H1 (cell line): Measurements from ENCODE around the gene AP1M1. TPM values are rescaled to one million over a fixed set of nuclear protein-coding genes. Genes with fewer than 3 reads are reported as not detected.

Experiments used
- CTCF ChIA-PET: fragments of 300-600 bp; sonication (Branson Sonifier 250); formaldehyde crosslinking; loops from one replicate; lab custom pipeline; 2021; ENCODE audit not compliant: partially characterized antibody; lab: Charles Lee
- POLR2A ChIA-PET: fragments of 300-600 bp; sonication (Branson Sonifier 250); formaldehyde crosslinking; loops from one replicate; lab custom pipeline; 2021; ENCODE audit warnings: inconsistent platforms; ENCODE audit not compliant: partially characterized antibody; lab: Charles Lee
- DNase-seq, 2 experiments: peaks; one replicate each; pipeline versions ENCODE4 v3.0.0 to v3.0.0-alpha.2; 2010 to 2022; ENCODE audit warnings: low spot score in 2 of 2, low read depth in 1 of 2, mixed read lengths in 1 of 2
- FAIRE-seq: peaks from 2 replicates; lab custom pipeline; 2011; peaks lifted over from hg19 to GRCh38; lab: Jason Lieb, UNC
- H2AFZ ChIP-seq: 2 replicates; pipeline ENCODE4 v1.8.1; 2012; ENCODE audit warnings: low read length, inconsistent platforms
- H2AK5ac ChIP-seq: 2 replicates; pipeline ENCODE4 v1.6.1; 2013; ENCODE audit warnings: low read depth, low read length
- H2BK120ac ChIP-seq: replicated peaks from 2 replicates; pipeline ENCODE3; 2013; ENCODE audit warnings: low read depth, low read length, inconsistent platforms
- H2BK12ac ChIP-seq: 2 replicates; pipeline ENCODE4 v1.6.1; 2013; ENCODE audit warnings: low read depth, low read length
- H2BK15ac ChIP-seq: 2 replicates; pipeline ENCODE4 v1.6.1; 2013; ENCODE audit warnings: low read length
- H2BK20ac ChIP-seq: 2 replicates; pipeline ENCODE4 v1.6.1; 2013; ENCODE audit warnings: low read length
- H2BK5ac ChIP-seq: 2 replicates; pipeline ENCODE4 v1.6.1; 2013; ENCODE audit warnings: low read depth, low read length
- H3K14ac ChIP-seq: 2 replicates; pipeline ENCODE4 v1.6.1; 2013; ENCODE audit warnings: inconsistent platforms; ENCODE audit not compliant: insufficient read length
- H3K18ac ChIP-seq: 2 replicates; pipeline ENCODE4 v1.6.1; 2013; ENCODE audit warnings: low read length; ENCODE audit errors: extremely low read depth
- H3K23ac ChIP-seq: 2 replicates; pipeline ENCODE4 v1.6.1; 2013; ENCODE audit warnings: inconsistent platforms; ENCODE audit not compliant: insufficient read length
- H3K23me2 ChIP-seq: 2 replicates; pipeline ENCODE4 v1.6.1; 2013; ENCODE audit warnings: low read depth, low read length
- H3K27ac ChIP-seq: 2 replicates; pipeline ENCODE4 v1.6.1; 2011; ENCODE audit warnings: low read depth, low read length, inconsistent platforms
- H3K27me3 ChIP-seq, 4 experiments: replicated peaks in 1 of 4; 1 replicate in 1 of 4; 2 replicates in 3 of 4; pipeline versions ENCODE4 v1.6.1 to v1.8.1; 2011 to 2013; ENCODE audit warnings: low read length in 3 of 4, mild to moderate bottlenecking in 3 of 4, inconsistent platforms in 2 of 4, mixed read lengths in 2 of 4, moderate library complexity in 1 of 4; ENCODE audit not compliant: control insufficient read depth in 3 of 4, insufficient read depth in 3 of 4; ENCODE audit errors: extremely low read depth in 1 of 4
- H3K36me3 ChIP-seq, 4 experiments: 2 replicates each; pipeline versions ENCODE4 v1.6.1 to v1.8.1; 2011 to 2013; ENCODE audit warnings: mild to moderate bottlenecking in 4 of 4, low read length in 3 of 4, moderate library complexity in 2 of 4, control low read depth in 1 of 4, inconsistent platforms in 1 of 4; ENCODE audit not compliant: insufficient read depth in 4 of 4, control insufficient read depth in 2 of 4
- H3K4ac ChIP-seq: replicated peaks from 2 replicates; pipeline ENCODE3; 2013; ENCODE audit warnings: low read length, low read depth, mixed read lengths, inconsistent platforms; ENCODE audit not compliant: insufficient read length
- H3K4me1 ChIP-seq, 4 experiments: replicated peaks in 1 of 4; 1 replicate in 1 of 4; 2 replicates in 3 of 4; pipeline versions ENCODE4 v1.6.1 to v1.8.1; 2011 to 2013; ENCODE audit warnings: low read length in 3 of 4, inconsistent platforms in 2 of 4, mixed read lengths in 1 of 4; ENCODE audit not compliant: insufficient read depth in 4 of 4, control insufficient read depth in 3 of 4
- H3K4me2 ChIP-seq, 2 experiments: 2 replicates each; pipeline versions ENCODE4 v1.6.1 to v1.8.1; 2011 to 2013; ENCODE audit warnings: low read depth in 2 of 2, low read length in 2 of 2, control low read depth in 1 of 2, inconsistent platforms in 1 of 2, mild to moderate bottlenecking in 1 of 2; ENCODE audit not compliant: insufficient read depth in 1 of 2
- H3K4me3 ChIP-seq, 4 experiments: fragments of 200-600, 300-600 bp in 1 of 4; sonication (generic), shearing (Covaris generic), sonication (Bioruptor Twin) in 1 of 4; 2 replicates each; pipeline versions ENCODE4 v1.5.1 to v1.8.1; 2011 to 2016; ENCODE audit warnings: low read length in 4 of 4, low read depth in 3 of 4, control low read depth in 2 of 4, inconsistent platforms in 2 of 4, mild to moderate bottlenecking in 2 of 4, mixed read lengths in 1 of 4, moderate library complexity in 1 of 4; ENCODE audit not compliant: insufficient read depth in 2 of 4; ENCODE audit errors: extremely low read depth in 1 of 4
- H3K56ac ChIP-seq: replicated peaks from 2 replicates; pipeline ENCODE3; 2013; ENCODE audit warnings: low read depth, mild to moderate bottlenecking, mixed read lengths, low read length, inconsistent platforms; ENCODE audit not compliant: insufficient read length
- H3K79me1 ChIP-seq: 2 replicates; pipeline ENCODE4 v1.6.1; 2013; ENCODE audit warnings: low read depth, low read length, control low read depth
- H3K79me2 ChIP-seq, 2 experiments: 2 replicates each; pipeline versions ENCODE4 v1.6.1 to v1.8.1; 2012 to 2013; ENCODE audit warnings: low read length in 2 of 2, mild to moderate bottlenecking in 2 of 2, inconsistent platforms in 1 of 2; ENCODE audit not compliant: insufficient read depth in 2 of 2, control insufficient read depth in 1 of 2
- H3K9ac ChIP-seq, 4 experiments: replicated peaks in 1 of 4; 1 replicate in 1 of 4; 2 replicates in 3 of 4; pipeline versions ENCODE4 v1.6.1 to v1.8.1; 2011 to 2013; ENCODE audit warnings: low read depth in 3 of 4, low read length in 3 of 4, control low read depth in 2 of 4, mild to moderate bottlenecking in 2 of 4, moderate library complexity in 2 of 4, inconsistent platforms in 1 of 4; ENCODE audit errors: extremely low read depth in 1 of 4
- H3K9me3 ChIP-seq, 2 experiments: 2 replicates each; pipeline versions ENCODE4 v1.6.1 to v1.8.1; 2012 to 2013; ENCODE audit warnings: mild to moderate bottlenecking in 2 of 2, moderate library complexity in 2 of 2, control low read depth in 1 of 2, inconsistent platforms in 1 of 2, low read depth in 1 of 2, low read length in 1 of 2, mixed read lengths in 1 of 2; ENCODE audit not compliant: insufficient read depth in 2 of 2
- H4K20me1 ChIP-seq, 2 experiments: replicated peaks in 1 of 2; 2 replicates each; pipeline versions ENCODE3 to v1.8.1; 2011 to 2013; ENCODE audit warnings: inconsistent platforms in 2 of 2, low read length in 2 of 2, mild to moderate bottlenecking in 1 of 2; ENCODE audit not compliant: insufficient read depth in 2 of 2, control insufficient read depth in 1 of 2
- H4K5ac ChIP-seq: 2 replicates; pipeline ENCODE4 v1.6.1; 2013; ENCODE audit warnings: low read length, low read depth, mixed read lengths, inconsistent platforms; ENCODE audit not compliant: insufficient read length
- H4K8ac ChIP-seq: 2 replicates; pipeline ENCODE4 v1.8.0; 2013; ENCODE audit warnings: mild to moderate bottlenecking, moderate library complexity, low read length, inconsistent platforms; ENCODE audit not compliant: insufficient read depth; ENCODE audit errors: extremely low read depth
- H4K91ac ChIP-seq: replicated peaks from 2 replicates; pipeline ENCODE3; 2013; ENCODE audit warnings: low read length, mixed read lengths, inconsistent platforms; ENCODE audit not compliant: insufficient read length
- EGR1 ChIP-seq: IDR thresholded peaks from 2 replicates; pipeline ENCODE4 v1.6.1; 2011; ENCODE audit warnings: low read depth, low read length, borderline replicate concordance
- EP300 ChIP-seq, 2 experiments: IDR thresholded peaks; 1 replicate in 1 of 2; 2 replicates in 1 of 2; pipeline ENCODE4 v1.6.1; 2011 to 2012; ENCODE audit warnings: low read depth in 2 of 2, low read length in 2 of 2, mild to moderate bottlenecking in 2 of 2, borderline replicate concordance in 1 of 2, inconsistent platforms in 1 of 2, moderate library complexity in 1 of 2
- HDAC6 ChIP-seq: IDR thresholded peaks from one replicate; pipeline ENCODE4 v1.7.1; 2012; ENCODE audit warnings: low read depth, mild to moderate bottlenecking, inconsistent platforms, low read length, moderate library complexity
- KDM1A ChIP-seq: fragments of 200-600, 300-600 bp; sonication (generic); IDR thresholded peaks from 2 replicates; pipeline ENCODE4 v1.7.1; 2016; ENCODE audit warnings: mild to moderate bottlenecking, low read length, borderline replicate concordance
- KDM5A ChIP-seq: fragments of 200-600 bp; IDR thresholded peaks from 2 replicates; pipeline ENCODE4 v1.7.1; 2012; ENCODE audit warnings: mild to moderate bottlenecking, low read length, inconsistent platforms, mixed read lengths
- POU5F1 ChIP-seq: IDR thresholded peaks from 2 replicates; pipeline ENCODE4 v1.6.1; 2011; ENCODE audit warnings: low read depth, mild to moderate bottlenecking, low read length, moderate library complexity
- RAD21 ChIP-seq, 2 experiments: IDR thresholded peaks in 1 of 2; conservative IDR thresholded peaks in 1 of 2; 2 replicates each; pipeline ENCODE4 v1.6.1; 2011; ENCODE audit warnings: low read depth in 2 of 2, low read length in 2 of 2, improper control_type of control experiment in 1 of 2, inconsistent platforms in 1 of 2, mild to moderate bottlenecking in 1 of 2, moderate library complexity in 1 of 2
- RFX5 ChIP-seq: IDR thresholded peaks from 2 replicates; pipeline ENCODE4 v1.6.1; 2011; ENCODE audit warnings: low read depth, low read length, improper control_type of control experiment, borderline replicate concordance
- SRF ChIP-seq: IDR thresholded peaks from 2 replicates; pipeline ENCODE4 v1.6.1; 2011; ENCODE audit warnings: mild to moderate bottlenecking, low read depth, low read length, moderate library complexity
- WGBS, 2 experiments: shearing (Covaris generic) in 1 of 2; methylation state at CpG; one replicate each; pipeline versions ENCODE4 v1.1.6 to v1.1.7; 2013 to 2015; ENCODE audit warnings: low lambda C conversion rate in 2 of 2, mixed read lengths in 2 of 2, inconsistent platforms in 1 of 2, low coverage in 1 of 2, missing lambda C conversion rate in 1 of 2; ENCODE audit not compliant: insufficient replicate concordance in 2 of 2, insufficient coverage in 1 of 2, insufficient read length in 1 of 2; ENCODE audit errors: extremely low coverage in 1 of 2, missing lambda C conversion rate in 1 of 2; 5-methylcytosine and 5-hydroxymethylcytosine counted together
- polyA plus RNA-seq, 7 experiments: library from polyadenylated mRNA; depleted of rRNA in 3 of 7; stranded (reverse) in 5 of 7; unstranded in 2 of 7; fragments of >200 nt in 5 of 7; fragments of 200-250 nt in 2 of 7; gene quantifications; 1 replicate in 5 of 7; 2 replicates in 1 of 7; 4 replicates in 1 of 7; pipeline versions ENCODE4 v1.2.1 to v1.2.3, GENCODE V29; 2011 to 2013; ENCODE audit warnings: missing spikeins in 2 of 7, mixed read lengths in 2 of 7
- total RNA-seq: library from RNA; stranded (reverse); fragmentation: NEBNext Ultra II Directional; extraction: Animal tissue kit (Norgen Biotek cat#: 25700); gene quantifications from 2 replicates; pipeline ENCODE4 v1.2.1, GENCODE V29; 2021

Gene AP1M1
- total and polyA plus RNA-seq, 2 of the 8 experiments (the other 6 are each of a cell fraction or from before 2014, with no cell fraction given): 30.9 to 37.5 TPM

GRCh38 chr19:16260160-16260811 is 62.6 kb downstream of the AP1M1 start:
- H3K18ac ChIP-seq: no peak overlapping the region
- H2BK5ac ChIP-seq: no peak overlapping the region
- no peak overlapping the region for H2AK5ac ChIP-seq
- H4K5ac ChIP-seq: no peak overlapping the region
- H3K4me1 ChIP-seq: no peaks in the 10 kb centered on the region; a peak in 1 of 7 replicates
- H3K9ac ChIP-seq: no peak overlapping the region
- no peak overlapping the region for H2BK12ac ChIP-seq
- H4K91ac ChIP-seq: no peak overlapping the region
- no peaks in the 10 kb centered on the region for H3K36me3 ChIP-seq
- H3K4me2 ChIP-seq: no peak overlapping the region
- ChIA-PET POLR2A (interaction anchor here (1.2 kb wide), 1 partner anchor 79 kb away, joined by 4 read pairs; no protein-coding TSS in a partner anchor), CTCF (interaction anchor here (0.6 to 1.5 kb wide), 2 partner anchors 11 to 834 kb away, joined by 3 to 4 read pairs; no protein-coding TSS in a partner anchor)
- no peaks in the 10 kb centered on the region for H3K79me1 ChIP-seq
- 92% methylated on average over 4 of the region's 4 CpGs; no CpG with 5 or more reads in 1 of the 2 experiments for WGBS, 2 experiments
- no peak overlapping the region for H3K23ac ChIP-seq
- no peak overlapping the region for H3K14ac ChIP-seq
- H3K79me2 ChIP-seq: no peaks in the 10 kb centered on the region
- no peak overlapping the region for H3K4ac ChIP-seq
- no peak overlapping the region for H3K56ac ChIP-seq
- no peak overlapping the region for H3K27ac ChIP-seq
- H3K9me3 ChIP-seq: no peaks in the 10 kb centered on the region
- FAIRE-seq: no peak
- H2AFZ ChIP-seq: no peak overlapping the region
- no peak for DNase-seq
- no peak overlapping the region for H3K4me3 ChIP-seq
- H2BK20ac ChIP-seq: no peak overlapping the region
- no peak for TF ChIP-seq RAD21 (IDR thresholded peaks at IDR 0.05 in 1 of 2, conservative IDR thresholded peaks at IDR 0.05 in 1 of 2; ENCODE audit: low read depth in 2 of 2, low read length in 2 of 2)
- no peak for TF ChIP-seq SRF
- no peak for TF ChIP-seq HDAC6
- no peak for TF ChIP-seq KDM5A
- no peak for TF ChIP-seq POU5F1
- no peak for TF ChIP-seq EP300 (IDR thresholded peaks at IDR 0.05; ENCODE audit: borderline replicate concordance in 1 of 2, low read depth in 2 of 2, low read length in 2 of 2)
- 0 out of 2 replicates have a peak, but pooled peaks have one; percentile 44 for TF ChIP-seq KDM1A
- TF ChIP-seq RFX5: no peak
- no peak for TF ChIP-seq EGR1
- no peaks in the 10 kb centered on the region for H3K23me2 ChIP-seq
- H3K27me3 ChIP-seq: no peaks in the 10 kb centered on the region
- H2BK15ac ChIP-seq: no peak overlapping the region
- H4K20me1 ChIP-seq: peaks cover 0 to 3% of the 10 kb centered on the region in 2 experiments
- no peak overlapping the region for H2BK120ac ChIP-seq
- no peak overlapping the region for H4K8ac ChIP-seq
